Karpas-422 (cell line): ENCODE data around the gene ADCY6. TPM values are rescaled to one million over a fixed set of nuclear protein-coding genes. Genes with fewer than 3 reads are reported as not detected.

Experiments
- DNase-seq: peaks from one replicate; pipeline ENCODE4 v3.0.0-alpha.2; 2015
- H2AFZ ChIP-seq: fragments of 200-600 bp; sonication (generic); 2 replicates; pipeline ENCODE4 v1.6.1; 2014; ENCODE audit warnings: antibody characterized with exemption, low read length, mixed read lengths
- H3K27ac ChIP-seq: fragments of 200-600 bp; sonication (generic); 2 replicates; pipeline ENCODE4 v1.5.1; 2014; ENCODE audit warnings: mild to moderate bottlenecking, low read length, moderate library complexity
- H3K27me3 ChIP-seq: fragments of 200-600 bp; sonication (generic); 2 replicates; pipeline ENCODE4 v1.6.1; 2014; ENCODE audit warnings: low read length, mixed read lengths
- H3K36me3 ChIP-seq: fragments of 200-600 bp; sonication (generic); 2 replicates; pipeline ENCODE4 v1.6.1; 2014; ENCODE audit warnings: low read length, mixed read lengths; ENCODE audit not compliant: insufficient read depth
- H3K4me1 ChIP-seq: fragments of 200-600 bp; sonication (generic); 2 replicates; pipeline ENCODE4 v1.6.1; 2014; ENCODE audit warnings: mild to moderate bottlenecking, low read length, mixed read lengths
- H3K4me2 ChIP-seq: fragments of 200-600 bp; sonication (generic); 2 replicates; pipeline ENCODE4 v1.6.1; 2014; ENCODE audit warnings: low read length, low read depth, mild to moderate bottlenecking; ENCODE audit not compliant: poor library complexity, severe bottlenecking
- H3K4me3 ChIP-seq: fragments of 200-600 bp; sonication (generic); 2 replicates; pipeline ENCODE4 v1.5.1; 2014; ENCODE audit warnings: mild to moderate bottlenecking, antibody characterized with exemption, low read length, mixed read lengths
- H3K79me2 ChIP-seq: fragments of 200-600 bp; sonication (generic); 2 replicates; pipeline ENCODE4 v1.6.1; 2014; ENCODE audit warnings: mild to moderate bottlenecking, low read length, mixed read lengths
- H3K9ac ChIP-seq: fragments of 200-600 bp; sonication (generic); 2 replicates; pipeline ENCODE4 v1.6.0; 2014; ENCODE audit warnings: low read length
- H3K9me2 ChIP-seq: fragments of 200-600 bp; sonication (generic), shearing (Covaris generic); replicated peaks from 2 replicates; pipeline ENCODE4 v1.6.0; 2014; ENCODE audit warnings: mild to moderate bottlenecking, low read length, moderate library complexity; ENCODE audit not compliant: insufficient read depth
- H3K9me3 ChIP-seq: fragments of 300-700, 200-600 bp; sonication (generic); 2 replicates; pipeline ENCODE4 v1.6.1; 2014; ENCODE audit warnings: low read length, mixed read lengths
- H4K20me1 ChIP-seq: fragments of 200-600 bp; sonication (generic); 2 replicates; pipeline ENCODE4 v1.6.1; 2014; ENCODE audit warnings: mild to moderate bottlenecking, antibody characterized with exemption, low read length, low read depth; ENCODE audit not compliant: insufficient read depth
- total RNA-seq: library from RNA; depleted of rRNA; stranded (reverse); fragments of >200 nt; shearing (Covaris generic); gene quantifications from 2 replicates; pipeline ENCODE4 v1.2.3, GENCODE V29; 2014; ENCODE audit warnings: low replicate concordance

Gene ADCY6
- total RNA-seq, 1 experiment from 2014 or later, result not detected

DNA sequence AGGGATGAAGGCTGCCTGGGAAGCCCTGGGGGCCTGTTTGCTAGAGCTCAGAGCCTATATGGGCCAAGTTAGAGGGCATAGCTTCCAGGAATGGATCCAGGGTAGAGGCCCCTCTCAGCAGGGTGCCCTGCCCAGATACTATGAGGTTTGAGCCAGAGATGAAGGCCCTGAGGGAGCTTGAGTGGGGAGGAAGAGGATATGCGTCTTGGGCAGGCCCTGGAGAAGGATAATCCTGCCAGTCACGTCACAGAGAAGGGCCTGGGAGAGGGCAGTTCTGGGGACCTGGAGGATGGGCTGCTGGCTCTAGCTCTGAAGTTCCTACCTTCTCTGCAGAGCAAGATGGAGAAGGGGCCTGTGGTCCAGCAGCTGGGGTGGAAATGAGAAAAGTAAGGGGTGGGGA, 23.5 kb upstream of the ADCY6 start:
- Histone ChIP-seq H3K27ac (no peak overlapping the region), H3K9me3 (no peaks in the 10 kb centered on the region), H3K4me2 (no peak overlapping the region), H3K4me1 (peaks cover 28% of the 10 kb centered on the region), H3K9me2 (no peaks in the 10 kb centered on the region), H3K9ac (no peak overlapping the region), H3K27me3 (0 out of 2 replicates have a peak, but pooled peaks cover 7% of the 10 kb centered on the region), H3K36me3 (no peaks in the 10 kb centered on the region), H2AFZ (no peak overlapping the region), H4K20me1 (0 out of 2 replicates have a peak, but pooled peaks cover 6% of the 10 kb centered on the region), H3K4me3 (no peak overlapping the region), H3K79me2 (no peaks in the 10 kb centered on the region)
- DNase-seq, result no peak

- Histone ChIP-seq H3K79me2 (no peaks in the 10 kb centered on the region), H3K27me3 (0 out of 2 replicates have a peak, but pooled peaks cover 3% of the 10 kb centered on the region), H3K4me2 (no peak overlapping the region)
Observed at GRCh38 chr12:48811437-48812090, 22.7 kb upstream of the ADCY6 start.

GRCh38 chr12:48810903-48811431, 22.1 kb upstream of the ADCY6 start:
- Histone ChIP-seq H3K27me3 (0 out of 2 replicates have a peak, but pooled peaks cover 3% of the 10 kb centered on the region), H3K9ac (no peak overlapping the region), H3K4me2 (no peak overlapping the region), H3K9me3 (no peaks in the 10 kb centered on the region), H3K36me3 (no peaks in the 10 kb centered on the region), H3K9me2 (no peaks in the 10 kb centered on the region), H2AFZ (no peak overlapping the region), H4K20me1 (no peaks in the 10 kb centered on the region), H3K27ac (no peak overlapping the region), H3K4me3 (no peak overlapping the region), H3K79me2 (no peaks in the 10 kb centered on the region), H3K4me1 (peaks cover 21% of the 10 kb centered on the region)
- no peak for DNase-seq

More at GRCh38 chr12:48811437-48812090, 22.7 kb upstream of the ADCY6 start:
- Histone ChIP-seq H3K27ac (no peak overlapping the region), H4K20me1 (0 out of 2 replicates have a peak, but pooled peaks cover 1% of the 10 kb centered on the region), H2AFZ (no peak overlapping the region), H3K9ac (no peak overlapping the region), H3K36me3 (no peaks in the 10 kb centered on the region), H3K4me1 (peaks cover 26% of the 10 kb centered on the region), H3K9me3 (no peaks in the 10 kb centered on the region), H3K9me2 (no peaks in the 10 kb centered on the region), H3K4me3 (no peak overlapping the region)
- DNase-seq, result no peak

DNA sequence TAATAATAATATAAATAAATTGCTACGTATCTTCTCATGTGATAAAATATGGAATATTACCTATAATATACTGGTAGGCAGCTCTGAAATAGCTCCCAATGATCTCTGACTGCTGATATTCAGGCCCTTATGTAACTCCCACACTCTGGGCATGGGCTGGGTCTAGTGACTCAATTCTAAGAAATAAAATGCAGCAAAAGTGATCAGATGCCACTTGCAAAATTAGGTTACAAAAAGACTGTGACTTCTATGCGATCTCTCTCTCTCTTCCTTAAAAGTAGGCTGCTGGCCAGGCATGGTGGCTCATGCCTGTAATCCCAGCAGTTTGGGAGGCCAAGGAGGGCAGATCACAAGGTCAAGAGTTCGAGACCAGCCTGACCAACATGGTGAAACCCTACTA, 19.1 kb upstream of the ADCY6 start:
- H3K27ac ChIP-seq, result no peak overlapping the region
- no peak for DNase-seq
- H3K4me2 ChIP-seq, result no peak overlapping the region
- no peak overlapping the region for H3K9ac ChIP-seq
- no peaks in the 10 kb centered on the region for H3K27me3 ChIP-seq
- no peaks in the 10 kb centered on the region for H3K9me3 ChIP-seq
- no peaks in the 10 kb centered on the region for H3K4me1 ChIP-seq
- no peaks in the 10 kb centered on the region for H3K36me3 ChIP-seq
- no peaks in the 10 kb centered on the region for H3K9me2 ChIP-seq
- H2AFZ ChIP-seq, result no peak overlapping the region
- no peak overlapping the region for H3K4me3 ChIP-seq
- no peaks in the 10 kb centered on the region for H4K20me1 ChIP-seq
- no peaks in the 10 kb centered on the region for H3K79me2 ChIP-seq

DNA sequence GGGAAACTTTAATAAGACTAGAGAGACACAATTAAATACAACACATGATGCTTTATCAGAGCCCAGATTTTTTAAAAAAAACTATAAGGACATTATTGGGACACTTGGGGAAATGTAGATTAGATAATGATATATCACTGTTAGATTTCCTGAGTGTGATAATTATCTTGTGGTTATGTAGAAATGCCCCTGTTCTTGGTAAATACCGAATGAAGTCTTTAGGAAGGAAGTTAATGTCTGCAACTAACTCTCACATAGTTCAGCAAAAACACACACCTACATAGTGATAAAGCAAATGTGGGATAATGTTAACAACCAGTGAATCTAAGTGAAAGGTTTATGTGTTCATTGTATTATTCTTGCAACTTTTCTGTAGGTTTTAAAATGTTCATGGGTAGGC, 14.8 kb upstream of the ADCY6 start:
- Histone ChIP-seq H3K4me3 (no peak overlapping the region), H3K9me2 (no peaks in the 10 kb centered on the region), H4K20me1 (no peaks in the 10 kb centered on the region), H3K9me3 (no peaks in the 10 kb centered on the region), H3K36me3 (no peaks in the 10 kb centered on the region), H2AFZ (no peak overlapping the region), H3K9ac (no peak overlapping the region), H3K4me2 (no peak overlapping the region), H3K79me2 (no peaks in the 10 kb centered on the region), H3K27me3 (no peaks in the 10 kb centered on the region), H3K27ac (no peak overlapping the region), H3K4me1 (no peaks in the 10 kb centered on the region)
- DNase-seq, result no peak

DNA sequence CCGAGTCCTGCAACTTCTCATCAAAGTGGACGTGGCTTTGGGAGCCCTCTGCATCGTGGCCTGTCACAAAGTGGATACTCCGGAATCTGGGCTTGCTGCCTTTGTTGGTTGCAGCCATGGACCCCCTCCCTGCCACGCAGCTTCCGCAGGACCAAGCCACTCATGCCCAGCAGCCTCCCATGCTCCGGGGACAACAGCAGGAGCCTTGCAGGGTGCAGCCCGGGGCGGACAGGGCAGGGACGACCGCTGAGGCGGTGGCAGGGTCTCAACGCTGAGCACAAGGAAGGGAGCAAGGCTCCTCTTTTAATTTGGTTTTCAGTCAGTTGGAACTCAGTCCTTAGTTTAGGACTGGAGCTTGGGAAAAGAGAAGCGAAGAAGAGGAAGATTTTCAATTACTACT, 12.1 kb upstream of the ADCY6 start:
- H4K20me1 ChIP-seq, result no peaks in the 10 kb centered on the region
- no peaks in the 10 kb centered on the region for H3K4me1 ChIP-seq
- no peak overlapping the region for H3K4me3 ChIP-seq
- DNase-seq, result no peak
- no peaks in the 10 kb centered on the region for H3K9me2 ChIP-seq
- no peak overlapping the region for H2AFZ ChIP-seq
- H3K36me3 ChIP-seq, result no peaks in the 10 kb centered on the region
- no peak overlapping the region for H3K27ac ChIP-seq
- no peak overlapping the region for H3K4me2 ChIP-seq
- H3K9ac ChIP-seq, result no peak overlapping the region
- no peaks in the 10 kb centered on the region for H3K9me3 ChIP-seq
- H3K27me3 ChIP-seq, result no peaks in the 10 kb centered on the region
- H3K79me2 ChIP-seq, result no peaks in the 10 kb centered on the region

DNA sequence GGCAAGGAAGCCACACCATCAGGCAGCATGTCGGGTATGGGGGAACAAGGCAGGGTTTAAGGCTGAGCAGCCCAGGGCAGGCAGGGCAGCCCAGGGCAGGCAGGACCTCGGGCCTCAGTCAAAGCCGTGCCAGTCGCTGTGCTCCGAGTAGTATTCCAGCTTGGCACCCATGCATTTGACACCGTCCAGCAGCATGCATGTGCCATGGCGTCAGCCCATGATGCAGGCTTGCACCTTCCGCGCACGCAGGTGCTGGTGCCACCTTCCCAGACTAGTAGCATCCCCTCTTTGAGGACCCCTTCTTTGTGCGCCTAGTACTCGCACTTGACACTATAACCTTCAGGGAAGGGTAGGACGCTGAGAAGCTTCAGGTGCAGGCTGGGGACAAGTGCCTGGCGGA, 11.6 kb upstream of the ADCY6 start:
- H2AFZ ChIP-seq, result no peak overlapping the region

DNA sequence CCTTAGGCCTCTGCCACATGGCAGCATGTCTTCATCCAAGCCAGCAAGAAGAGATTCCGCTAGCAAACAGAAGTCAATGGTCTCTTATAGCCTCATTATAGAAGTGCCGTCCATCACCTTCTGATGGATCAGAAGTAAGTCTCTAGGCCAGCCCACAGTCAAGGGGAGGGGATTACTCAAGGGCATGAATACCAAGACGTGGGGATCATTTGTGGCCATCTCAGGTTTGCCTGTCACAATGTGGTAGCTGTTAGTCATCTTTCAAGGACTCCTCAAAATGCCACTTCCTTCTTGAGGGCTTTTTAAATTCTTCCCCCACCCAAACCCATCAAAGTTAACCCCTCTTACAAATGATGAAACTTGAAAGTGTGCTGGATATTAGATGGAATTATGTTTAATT, 8.1 kb upstream of the ADCY6 start:
- no peak for DNase-seq
- Histone ChIP-seq H3K9me2 (no peaks in the 10 kb centered on the region), H3K4me3 (no peak overlapping the region), H3K4me1 (peaks cover 6% of the 10 kb centered on the region; the same call in 1 of the 2 replicates), H3K36me3 (no peaks in the 10 kb centered on the region), H3K79me2 (no peaks in the 10 kb centered on the region), H4K20me1 (no peaks in the 10 kb centered on the region), H3K9ac (no peak overlapping the region), H2AFZ (no peak overlapping the region), H3K4me2 (no peak overlapping the region), H3K27ac (no peak overlapping the region), H3K9me3 (no peaks in the 10 kb centered on the region), H3K27me3 (no peaks in the 10 kb centered on the region)

More for the DNA sequence above, 11.6 kb upstream of the ADCY6 start:
- Histone ChIP-seq H3K36me3 (no peaks in the 10 kb centered on the region), H3K9ac (no peak overlapping the region), H3K79me2 (no peaks in the 10 kb centered on the region), H3K4me1 (no peaks in the 10 kb centered on the region), H3K27me3 (no peaks in the 10 kb centered on the region), H3K27ac (no peak overlapping the region), H3K4me3 (no peak overlapping the region), H3K4me2 (no peak overlapping the region), H3K9me2 (no peaks in the 10 kb centered on the region), H4K20me1 (no peaks in the 10 kb centered on the region), H3K9me3 (no peaks in the 10 kb centered on the region)
- no peak for DNase-seq
